Loucy (cell line): Measurements from ENCODE around the gene GNB5.

Source experiments
- H2AFZ ChIP-seq: fragments of 200-600 bp; sonication (generic); 2 replicates; pipeline ENCODE4 v1.6.0; 2016; ENCODE audit warnings: antibody characterized with exemption, mild to moderate bottlenecking, low read length, moderate library complexity
- H3F3A ChIP-seq: fragments of 200-600 bp; 2 replicates; pipeline ENCODE4 v1.6.0; 2016; ENCODE audit warnings: antibody characterized with exemption, low read depth, mild to moderate bottlenecking
- H3K27me3 ChIP-seq: fragments of 200-600 bp; sonication (generic); 2 replicates; pipeline ENCODE4 v1.6.1; 2014; ENCODE audit warnings: low read length, mild to moderate bottlenecking; ENCODE audit not compliant: insufficient read depth, poor library complexity, severe bottlenecking
- H3K36me3 ChIP-seq: fragments of 200-600 bp; sonication (generic); 2 replicates; pipeline ENCODE4 v1.6.1; 2016; ENCODE audit warnings: low read length; ENCODE audit not compliant: insufficient read depth
- H3K4me1 ChIP-seq: fragments of 200-600 bp; sonication (generic); 2 replicates; pipeline ENCODE4 v1.5.1; 2014; ENCODE audit warnings: low read length, mild to moderate bottlenecking; ENCODE audit not compliant: insufficient read depth, poor library complexity, severe bottlenecking
- H3K4me2 ChIP-seq: fragments of 200-600 bp; sonication (generic); 2 replicates; pipeline ENCODE4 v1.6.0; 2014; ENCODE audit warnings: antibody characterized with exemption, low read length, low read depth, mild to moderate bottlenecking; ENCODE audit not compliant: poor library complexity, severe bottlenecking
- H3K4me3 ChIP-seq: fragments of 200-600 bp; sonication (generic); 2 replicates; pipeline ENCODE4 v1.5.1; 2014; ENCODE audit warnings: low read length, mild to moderate bottlenecking, mixed read lengths; ENCODE audit not compliant: poor library complexity, severe bottlenecking
- H3K79me2 ChIP-seq: fragments of 200-600 bp; sonication (generic); 2 replicates; pipeline ENCODE4 v1.6.1; 2014; ENCODE audit warnings: low read length; ENCODE audit not compliant: insufficient read depth
- H3K9ac ChIP-seq: fragments of 200-600 bp; sonication (generic); 2 replicates; pipeline ENCODE4 v1.6.0; 2014; ENCODE audit warnings: mild to moderate bottlenecking, low read depth, low read length, moderate library complexity; ENCODE audit not compliant: poor library complexity, severe bottlenecking
- H3K9me2 ChIP-seq: fragments of 200-600 bp; sonication (generic); replicated peaks from 2 replicates; pipeline ENCODE4 v1.6.1; 2016; ENCODE audit warnings: low read depth, low read length, mixed read lengths
- H3K9me3 ChIP-seq: fragments of 200-600 bp; sonication (generic); 2 replicates; pipeline ENCODE4 v1.6.1; 2014; ENCODE audit warnings: mild to moderate bottlenecking, antibody characterized with exemption, low read length, low read depth; ENCODE audit not compliant: insufficient read depth
- H4K20me1 ChIP-seq: fragments of 200-600 bp; sonication (generic); 2 replicates; pipeline ENCODE4 v1.6.0; 2014; ENCODE audit warnings: antibody characterized with exemption, low read length, mild to moderate bottlenecking; ENCODE audit not compliant: insufficient read depth, poor library complexity, severe bottlenecking
- EZH2phosphoT487 ChIP-seq: fragments of 200-600 bp; IDR thresholded peaks from 2 replicates; pipeline ENCODE4 v1.6.1; 2018; ENCODE audit warnings: antibody characterized with exemption, mild to moderate bottlenecking, moderate library complexity, borderline replicate concordance
- TF ChIP-seq, protein P1 (sequence below): fragments of 200-600 bp; sonication (generic); conservative IDR thresholded peaks from 2 replicates; pipeline ENCODE4 v1.5.1; 2014; ENCODE audit warnings: mild to moderate bottlenecking, antibody characterized with exemption, low read length

The GNB5 gene

DNA sequence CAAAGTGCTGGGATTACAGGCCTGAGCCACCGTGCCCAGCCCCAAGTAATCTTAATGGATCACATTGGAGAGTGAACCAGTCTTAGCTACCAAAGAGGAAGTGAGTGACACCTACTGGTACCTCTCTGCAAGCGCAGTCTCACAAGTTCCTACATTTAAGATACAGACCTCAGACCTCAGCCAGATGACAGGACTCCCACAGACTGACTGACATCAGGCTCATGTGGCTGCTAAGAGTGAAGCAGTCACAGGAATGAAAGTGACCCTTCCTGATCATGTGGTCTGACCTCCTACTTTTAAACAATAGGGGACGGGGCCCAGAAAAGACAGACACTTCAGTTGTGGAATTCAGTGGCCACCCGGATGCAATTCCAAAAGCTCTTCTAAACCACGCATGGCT lies 36.3 kb upstream of the GNB5 start:
- no peak overlapping the region for H3K9ac ChIP-seq
- no peak overlapping the region for H2AFZ ChIP-seq
- TF ChIP-seq, protein P1, sequence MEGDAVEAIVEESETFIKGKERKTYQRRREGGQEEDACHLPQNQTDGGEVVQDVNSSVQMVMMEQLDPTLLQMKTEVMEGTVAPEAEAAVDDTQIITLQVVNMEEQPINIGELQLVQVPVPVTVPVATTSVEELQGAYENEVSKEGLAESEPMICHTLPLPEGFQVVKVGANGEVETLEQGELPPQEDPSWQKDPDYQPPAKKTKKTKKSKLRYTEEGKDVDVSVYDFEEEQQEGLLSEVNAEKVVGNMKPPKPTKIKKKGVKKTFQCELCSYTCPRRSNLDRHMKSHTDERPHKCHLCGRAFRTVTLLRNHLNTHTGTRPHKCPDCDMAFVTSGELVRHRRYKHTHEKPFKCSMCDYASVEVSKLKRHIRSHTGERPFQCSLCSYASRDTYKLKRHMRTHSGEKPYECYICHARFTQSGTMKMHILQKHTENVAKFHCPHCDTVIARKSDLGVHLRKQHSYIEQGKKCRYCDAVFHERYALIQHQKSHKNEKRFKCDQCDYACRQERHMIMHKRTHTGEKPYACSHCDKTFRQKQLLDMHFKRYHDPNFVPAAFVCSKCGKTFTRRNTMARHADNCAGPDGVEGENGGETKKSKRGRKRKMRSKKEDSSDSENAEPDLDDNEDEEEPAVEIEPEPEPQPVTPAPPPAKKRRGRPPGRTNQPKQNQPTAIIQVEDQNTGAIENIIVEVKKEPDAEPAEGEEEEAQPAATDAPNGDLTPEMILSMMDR, result peak; percentile 77
- TF ChIP-seq EZH2phosphoT487, result no peak
- H3K4me2 ChIP-seq, result no peak overlapping the region
- H4K20me1 ChIP-seq, result no peaks in the 10 kb centered on the region
- H3K36me3 ChIP-seq, result no peaks in the 10 kb centered on the region
- H3F3A ChIP-seq, result no peaks in the 10 kb centered on the region
- no peaks in the 10 kb centered on the region for H3K9me2 ChIP-seq
- no peak overlapping the region for H3K4me3 ChIP-seq
- no peaks in the 10 kb centered on the region for H3K9me3 ChIP-seq
- H3K4me1 ChIP-seq, result peaks cover 38% of the 10 kb centered on the region
- peaks cover 12% of the 10 kb centered on the region for H3K79me2 ChIP-seq
- H3K27me3 ChIP-seq, result no peaks in the 10 kb centered on the region

DNA sequence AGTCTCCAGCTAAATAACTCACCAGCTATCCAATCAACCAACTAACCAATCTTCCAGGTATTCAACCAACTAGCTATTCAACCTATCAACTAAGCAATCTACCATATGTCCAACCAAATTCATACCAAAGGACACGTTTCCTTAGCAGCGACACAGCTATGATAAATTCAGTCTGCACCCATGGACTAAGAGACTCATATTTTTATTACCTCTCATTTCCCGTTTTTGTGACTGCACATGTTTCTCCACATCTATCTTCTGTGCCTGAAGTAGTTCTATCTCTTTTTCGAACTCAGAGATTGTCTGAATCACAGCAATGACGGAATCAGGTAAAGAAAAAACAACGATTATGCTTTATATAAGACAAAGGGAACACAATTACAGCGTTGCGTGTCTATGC lies 34.0 kb upstream of the GNB5 start:
- H2AFZ ChIP-seq, result no peak overlapping the region
- H3K79me2 ChIP-seq, result peaks cover 27% of the 10 kb centered on the region
- H3K9me3 ChIP-seq, result no peaks in the 10 kb centered on the region
- H3K9me2 ChIP-seq, result no peaks in the 10 kb centered on the region
- TF ChIP-seq, protein P1, result no peak
- no peak for TF ChIP-seq EZH2phosphoT487
- H3F3A ChIP-seq, result peaks cover 6% of the 10 kb centered on the region; the same call in 1 of the 2 replicates
- no peaks in the 10 kb centered on the region for H3K36me3 ChIP-seq
- peak overlapping the region; percentile 98 for H3K4me2 ChIP-seq
- H3K27me3 ChIP-seq, result no peaks in the 10 kb centered on the region
- H4K20me1 ChIP-seq, result no peaks in the 10 kb centered on the region
- no peak overlapping the region for H3K4me3 ChIP-seq
- H3K9ac ChIP-seq, result no peak overlapping the region
- peaks cover 44% of the 10 kb centered on the region for H3K4me1 ChIP-seq

DNA sequence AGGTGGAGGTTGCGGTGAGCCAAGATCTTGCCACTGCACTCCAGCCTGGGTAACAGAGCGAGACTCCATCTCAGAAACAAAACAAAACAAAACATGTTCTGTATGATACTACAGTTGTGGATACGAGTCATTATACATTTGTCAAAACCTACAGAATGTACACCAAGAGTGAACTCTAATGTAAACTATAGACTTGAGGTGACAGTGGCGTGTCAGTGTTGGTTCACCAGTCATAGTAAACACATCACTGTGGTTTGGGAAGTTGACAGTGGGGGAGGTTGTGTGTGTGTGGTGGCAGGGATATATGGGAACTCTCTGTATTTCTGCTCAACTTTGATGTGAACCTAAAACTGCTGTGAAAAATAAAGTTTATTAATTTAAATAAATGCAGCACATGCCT lies 33.0 kb upstream of the GNB5 start:
- H3K9ac ChIP-seq, result peak overlapping the region; percentile 91
- peaks cover 6% of the 10 kb centered on the region; the same call in 1 of the 2 replicates for H3F3A ChIP-seq
- peak overlapping the region; percentile 98 for H3K4me2 ChIP-seq
- peaks cover 52% of the 10 kb centered on the region for H3K4me1 ChIP-seq
- TF ChIP-seq EZH2phosphoT487, result no peak
- TF ChIP-seq, protein P1, result no peak
- H4K20me1 ChIP-seq, result no peaks in the 10 kb centered on the region
- peaks cover 29% of the 10 kb centered on the region for H3K79me2 ChIP-seq
- H3K4me3 ChIP-seq, result peak overlapping the region; percentile 87
- H2AFZ ChIP-seq, result no peak overlapping the region
- no peaks in the 10 kb centered on the region for H3K36me3 ChIP-seq
- H3K9me2 ChIP-seq, result no peaks in the 10 kb centered on the region
- H3K27me3 ChIP-seq, result no peaks in the 10 kb centered on the region
- no peaks in the 10 kb centered on the region for H3K9me3 ChIP-seq
